PC-9 (cell line): ENCODE results near the gene MINDY4B. TPM values are rescaled to one million over a fixed set of nuclear protein-coding genes. Genes with fewer than 3 reads are reported as not detected.

Source experiments
- BruUV-seq: library from RNA; stranded (reverse); fragments of 400-500 nt; replicated peaks from 2 replicates; lab custom pipeline; 2021; lab: Mats Ljungman, UMichigan
- CTCF ChIA-PET: fragments of 300-600 bp; sonication (Branson Sonifier 250); formaldehyde crosslinking; loops from one replicate; lab custom pipeline; 2022; ENCODE audit warnings: antibody characterized with exemption; lab: Charles Lee
- POLR2A ChIA-PET: fragments of 300-600 bp; sonication (Branson Sonifier 250); formaldehyde crosslinking; loops from one replicate; lab custom pipeline; 2022; ENCODE audit warnings: antibody characterized with exemption; ENCODE audit not compliant: unreplicated experiment; lab: Charles Lee
- DNase-seq, 2 experiments: peaks; one replicate each; pipeline versions ENCODE4 v3.0.0 to v3.0.0-alpha.2; 2015 to 2022; ENCODE audit warnings: mixed read lengths in 1 of 2
- H2AFZ ChIP-seq: fragments of 200-600 bp; sonication (generic); 2 replicates; pipeline ENCODE4 v1.8.1; 2017; ENCODE audit warnings: antibody characterized with exemption
- H3F3A ChIP-seq: fragments of 200-600 bp; sonication (generic); 2 replicates; pipeline ENCODE4 v1.8.1; 2017; ENCODE audit warnings: antibody characterized with exemption, mild to moderate bottlenecking, low read depth; ENCODE audit not compliant: insufficient read depth
- H3K27ac ChIP-seq: fragments of 200-600 bp; sonication (generic); 2 replicates; pipeline ENCODE4 v1.6.1; 2016; ENCODE audit warnings: mixed run types
- H3K27me3 ChIP-seq: fragments of 200-600 bp; sonication (generic); 2 replicates; pipeline ENCODE4 v1.6.1; 2016; ENCODE audit warnings: low read depth, mixed run types; ENCODE audit not compliant: insufficient read depth
- H3K36me3 ChIP-seq: fragments of 200-600 bp; sonication (generic); 2 replicates; pipeline ENCODE4 v1.6.1; 2016; ENCODE audit warnings: low read depth, mixed run types
- H3K4me1 ChIP-seq: fragments of 200-600 bp; sonication (generic); replicated peaks from 2 replicates; pipeline ENCODE4 v1.6.1; 2016; ENCODE audit warnings: mixed run types; ENCODE audit not compliant: insufficient read depth
- H3K4me2 ChIP-seq: fragments of 200-600 bp; sonication (generic); 2 replicates; pipeline ENCODE4 v1.6.1; 2017; ENCODE audit warnings: mixed run types
- H3K4me3 ChIP-seq: fragments of 200-600 bp; sonication (generic); 2 replicates; pipeline ENCODE4 v1.6.1; 2016; ENCODE audit warnings: mixed run types
- H3K79me2 ChIP-seq: fragments of 200-600 bp; sonication (generic); 2 replicates; pipeline ENCODE4 v1.6.1; 2017; ENCODE audit warnings: low read depth, mixed run types
- H3K9me2 ChIP-seq: fragments of 200-600 bp; sonication (generic); 2 replicates; pipeline ENCODE4 v1.8.1; 2017; ENCODE audit warnings: mild to moderate bottlenecking; ENCODE audit not compliant: insufficient read depth
- H3K9me3 ChIP-seq: fragments of 200-600 bp; sonication (generic); 2 replicates; pipeline ENCODE4 v1.8.1; 2016; ENCODE audit warnings: low read depth; ENCODE audit not compliant: insufficient read depth
- H4K20me1 ChIP-seq: fragments of 200-600 bp; sonication (generic); 2 replicates; pipeline ENCODE4 v1.8.1; 2017; ENCODE audit not compliant: insufficient read depth
- CTCF ChIP-seq: fragments of 200-600 bp; sonication (generic); conservative IDR thresholded peaks from 2 replicates; pipeline ENCODE4 v1.6.1; 2017; ENCODE audit warnings: mixed run types, antibody characterized with exemption, mild to moderate bottlenecking, moderate library complexity
- EZH2 ChIP-seq: fragments of 200-600 bp; sonication (generic); IDR thresholded peaks from 2 replicates; pipeline ENCODE4 v1.8.0; 2017; ENCODE audit warnings: antibody characterized with exemption, low read depth
- intact Hi-C: fragments of 100-400 bp; cut with micrococcal nuclease; formaldehyde crosslinking; loops from one replicate; pipeline ENCODE4 v1.10.0; 2022; ENCODE audit not compliant: unreplicated experiment
- total RNA-seq: library from RNA; stranded (reverse); gene quantifications from 2 replicates; pipeline ENCODE4 v1.2.3, GENCODE V29; 2021

The MINDY4B gene
- total RNA-seq, 1 experiment from 2014 or later = not detected

DNA sequence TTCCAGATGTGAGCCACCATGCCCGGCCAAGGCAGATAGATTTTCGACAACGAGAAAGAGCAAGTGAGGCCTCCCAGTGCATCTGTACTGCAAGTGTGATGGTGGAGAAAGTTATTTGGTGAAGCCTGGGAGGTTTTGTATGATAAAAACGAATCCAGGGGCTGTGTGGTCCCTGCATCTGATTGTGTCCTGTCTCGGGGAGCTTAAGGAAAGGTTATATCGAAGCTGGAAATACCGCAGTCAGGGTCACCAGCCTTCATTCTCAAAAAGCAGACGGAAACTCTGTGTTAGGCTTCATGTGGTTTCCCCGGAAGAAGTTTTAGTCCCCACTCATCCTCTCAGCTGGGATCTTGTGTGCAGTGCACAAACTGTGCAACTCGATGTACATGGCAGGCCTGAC lies 3.4 kb downstream of the MINDY4B start:
- H3K9me3 ChIP-seq = no peaks in the 10 kb centered on the region
- no peak overlapping the region for H3K27ac ChIP-seq
- intact Hi-C loops = no loop called here
- CTCF ChIA-PET = no interaction called here
- no peaks in the 10 kb centered on the region for H3F3A ChIP-seq
- DNase-seq = no peak
- H3K79me2 ChIP-seq = no peaks in the 10 kb centered on the region
- no peaks in the 10 kb centered on the region for H3K4me1 ChIP-seq
- H3K27me3 ChIP-seq = peaks cover 6% of the 10 kb centered on the region; the same call in 1 of the 2 replicates
- POLR2A ChIA-PET = interaction anchor here (0.6 kb wide), 1 partner anchor 1269 kb away, joined by 3 read pairs; no protein-coding TSS in a partner anchor
- BruUV-seq = no TSS peak
- TF ChIP-seq CTCF (no peak), EZH2 (no peak)
- H3K36me3 ChIP-seq = no peaks in the 10 kb centered on the region
- H3K4me3 ChIP-seq = no peak overlapping the region
- H3K9me2 ChIP-seq = no peaks in the 10 kb centered on the region
- H3K4me2 ChIP-seq = no peak overlapping the region
- H2AFZ ChIP-seq = no peak overlapping the region
- H4K20me1 ChIP-seq = no peaks in the 10 kb centered on the region

DNA sequence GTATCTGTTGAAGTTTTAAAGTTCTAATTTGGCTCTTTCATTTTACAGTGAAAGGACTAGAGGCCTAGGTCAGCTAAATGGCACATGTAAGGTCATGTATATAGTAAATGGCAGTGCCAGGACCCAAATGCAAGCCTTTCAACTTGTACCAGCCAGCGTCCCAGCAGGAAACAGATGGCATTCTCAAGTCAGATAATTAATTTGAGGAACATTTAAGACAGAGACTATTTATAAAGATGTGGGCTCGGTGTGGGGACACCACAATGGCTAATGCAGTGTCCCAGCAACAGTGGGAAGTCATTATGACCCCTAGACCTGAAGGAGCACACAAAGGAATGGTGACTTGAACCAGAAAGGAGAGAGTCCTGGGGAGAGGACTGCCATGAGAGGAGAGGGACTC lies 6.1 kb downstream of the MINDY4B start:
- CTCF ChIA-PET = no interaction called here
- no TSS peak for BruUV-seq

GRCh38 chr3:150898046-150898754 lies 7.0 kb downstream of the MINDY4B start:
- H2AFZ ChIP-seq = no peak overlapping the region
- no peaks in the 10 kb centered on the region for H3K9me3 ChIP-seq
- no peaks in the 10 kb centered on the region for H3K79me2 ChIP-seq
- POLR2A ChIA-PET = no interaction called here
- intact Hi-C loops = no loop called here
- BruUV-seq = no TSS peak
- CTCF ChIA-PET = no interaction called here
- no peaks in the 10 kb centered on the region; the same call in 1 of the 2 replicates for H3K27me3 ChIP-seq
- no peak for TF ChIP-seq CTCF
- no peak for TF ChIP-seq EZH2
- no peaks in the 10 kb centered on the region for H4K20me1 ChIP-seq
- H3K36me3 ChIP-seq = no peaks in the 10 kb centered on the region
- no peak for DNase-seq
- no peak overlapping the region for H3K27ac ChIP-seq
- no peaks in the 10 kb centered on the region for H3K4me1 ChIP-seq
- no peaks in the 10 kb centered on the region for H3F3A ChIP-seq
- no peaks in the 10 kb centered on the region for H3K9me2 ChIP-seq
- H3K4me2 ChIP-seq = no peak overlapping the region
- H3K4me3 ChIP-seq = no peak overlapping the region

More for the DNA sequence above, 6.1 kb downstream of the MINDY4B start:
- H3K4me1 ChIP-seq = no peaks in the 10 kb centered on the region
- H3K27me3 ChIP-seq = no peaks in the 10 kb centered on the region; the same call in 1 of the 2 replicates
- no peak overlapping the region for H3K4me2 ChIP-seq
- POLR2A ChIA-PET = no interaction called here
- H3F3A ChIP-seq = no peaks in the 10 kb centered on the region
- H3K27ac ChIP-seq = no peak overlapping the region
- H3K4me3 ChIP-seq = no peak overlapping the region
- H3K36me3 ChIP-seq = no peaks in the 10 kb centered on the region
- no peaks in the 10 kb centered on the region for H3K9me2 ChIP-seq
- H3K9me3 ChIP-seq = no peaks in the 10 kb centered on the region
- TF ChIP-seq EZH2 (no peak), CTCF (no peak)
- no peaks in the 10 kb centered on the region for H4K20me1 ChIP-seq
- intact Hi-C loops = no loop called here
- no peak overlapping the region for H2AFZ ChIP-seq
- DNase-seq = no peak
- no peaks in the 10 kb centered on the region for H3K79me2 ChIP-seq
